HepG2 (cell line): Measurements from ENCODE around the gene IRX4. TPM values are rescaled to one million over a fixed set of nuclear protein-coding genes. Genes with fewer than 3 reads are reported as not detected.

ENCODE experiments used
- ATAC-seq: fragments of 200-7000 bp; cut with Tn5 transposase; 3 replicates; pipeline ENCODE4 v1.9.1; 2020; ENCODE audit warnings: mild to moderate bottlenecking, moderate library complexity
- BruUV-seq: library from RNA; stranded (reverse); fragments of 400-500 nt; replicated peaks from 2 replicates; lab custom pipeline; 2021; lab: Mats Ljungman, UMichigan
- CTCF ChIA-PET: fragments of 300-600 bp; formaldehyde crosslinking; extraction: SDS; loops from one replicate; lab custom pipeline; 2021; ENCODE audit warnings: low total read pairs, inconsistent platforms, low intra/inter-chr PET ratio; lab: Yijun Ruan, JAX
- POLR2A ChIA-PET: fragments of 350-600 bp; sonication (Branson Sonifier 250); formaldehyde crosslinking; loops from one replicate; lab custom pipeline; 2020; ENCODE audit warnings: antibody characterized with exemption, inconsistent platforms; lab: Yijun Ruan, JAX
- DNase-seq: peaks from one replicate; pipeline ENCODE4 v3.0.0-alpha.2; 2015; ENCODE audit warnings: low spot score
- FAIRE-seq: peaks from 3 replicates; lab custom pipeline; 2011; peaks lifted over from hg19 to GRCh38; lab: Jason Lieb, UNC
- H2AFZ ChIP-seq: one replicate; pipeline ENCODE4 v1.6.1; 2011; ENCODE audit warnings: low read length, inconsistent platforms
- H3K27ac ChIP-seq: fragments of 300-600 bp; 3 replicates; pipeline ENCODE4 v1.8.0; 2011; ENCODE audit warnings: mixed run types, mild to moderate bottlenecking, mixed read lengths, low read length, inconsistent platforms; ENCODE audit not compliant: insufficient read depth; ENCODE audit errors: extremely low read length
- H3K27me3 ChIP-seq, 2 experiments: fragments of 200-600 bp in 1 of 2; 2 replicates in 1 of 2; 3 replicates in 1 of 2; pipeline versions ENCODE4 v1.6.0 to v1.8.0; 2011; ENCODE audit warnings: low read length in 2 of 2, mild to moderate bottlenecking in 2 of 2, moderate library complexity in 2 of 2, inconsistent platforms in 1 of 2; ENCODE audit not compliant: insufficient read depth in 2 of 2, control insufficient read depth in 1 of 2
- H3K36me3 ChIP-seq, 2 experiments: fragments of 200-600 bp in 1 of 2; replicated peaks in 1 of 2; 2 replicates in 1 of 2; 3 replicates in 1 of 2; pipeline versions ENCODE4 v1.5.1 to v1.8.0; 2011; ENCODE audit warnings: low read length in 2 of 2, inconsistent platforms in 1 of 2; ENCODE audit not compliant: insufficient read depth in 2 of 2, control insufficient read depth in 1 of 2
- H3K4me1 ChIP-seq: 2 replicates; pipeline ENCODE4 v1.5.1; 2012; ENCODE audit warnings: low read length, inconsistent platforms; ENCODE audit not compliant: insufficient read depth
- H3K4me2 ChIP-seq: 2 replicates; pipeline ENCODE4 v1.6.0; 2011; ENCODE audit warnings: low read depth, low read length, inconsistent platforms
- H3K4me3 ChIP-seq, 3 experiments: fragments of 200-600 bp in 1 of 3; sonication (generic), shearing (Covaris generic) in 1 of 3; replicated peaks in 1 of 3; 2 replicates each; pipeline ENCODE4 v1.5.1; 2011 to 2016; ENCODE audit warnings: low read length in 3 of 3, inconsistent platforms in 2 of 3, low read depth in 2 of 3, mild to moderate bottlenecking in 2 of 3, control low read depth in 1 of 3, mixed read lengths in 1 of 3; ENCODE audit not compliant: insufficient read depth in 1 of 3
- H3K79me2 ChIP-seq: one replicate; pipeline ENCODE4 v1.6.1; 2011; ENCODE audit warnings: low read length, inconsistent platforms; ENCODE audit not compliant: insufficient read depth
- H3K9ac ChIP-seq: 2 replicates; pipeline ENCODE4 v1.6.0; 2011; ENCODE audit warnings: mild to moderate bottlenecking, low read depth, low read length, inconsistent platforms; ENCODE audit not compliant: insufficient read depth
- H3K9me3 ChIP-seq: 2 replicates; pipeline ENCODE4 v1.5.1; 2012; ENCODE audit warnings: mild to moderate bottlenecking, low read length
- H4K20me1 ChIP-seq: 2 replicates; pipeline ENCODE4 v1.6.0; 2011; ENCODE audit warnings: inconsistent platforms, mild to moderate bottlenecking, low read length, moderate library complexity; ENCODE audit not compliant: insufficient read depth
- MAZ ChIP-seq, 2 experiments: sonication (generic) in 1 of 2; formaldehyde crosslinking in 1 of 2; IDR thresholded peaks; 2 replicates each; pipeline versions ENCODE4 v1.5.0 to v1.6.1; 2012 to 2020; ENCODE audit warnings: low read depth in 2 of 2, mild to moderate bottlenecking in 2 of 2, borderline replicate concordance in 1 of 2, improper control_type of control experiment in 1 of 2, low read length in 1 of 2, missing genetic modification reagents in 1 of 2, moderate library complexity in 1 of 2
- NAIF1 ChIP-seq: sonication (generic); formaldehyde crosslinking; IDR thresholded peaks from 2 replicates; pipeline ENCODE4 v1.5.0; 2020; ENCODE audit warnings: mild to moderate bottlenecking, missing genetic modification reagents, borderline replicate concordance
- NFRKB ChIP-seq: fragments of 450-650 bp; IDR thresholded peaks from 2 replicates; pipeline ENCODE4 v1.6.1; 2017
- PBX2 ChIP-seq: IDR thresholded peaks from 2 replicates; pipeline ENCODE4 v1.6.1; 2016; ENCODE audit warnings: control low read depth
- RBM39 ChIP-seq: fragments of 200-400 bp; formaldehyde crosslinking; IDR thresholded peaks from one replicate; pipeline ENCODE4 v1.6.1; 2018; ENCODE audit warnings: antibody characterized with exemption, mild to moderate bottlenecking, low read depth, low read length; ENCODE audit not compliant: poor library complexity, severe bottlenecking
- REPIN1 ChIP-seq: sonication (generic); formaldehyde crosslinking; IDR thresholded peaks from 2 replicates; pipeline ENCODE4 v1.8.0; 2022; ENCODE audit warnings: missing genetic modification reagents, low read depth, mild to moderate bottlenecking, borderline replicate concordance
- UBTF ChIP-seq: sonication (generic); formaldehyde crosslinking; IDR thresholded peaks from 2 replicates; pipeline ENCODE4 v1.4.0; 2020; ENCODE audit warnings: mild to moderate bottlenecking, missing genetic modification reagents
- ZBTB39 ChIP-seq: sonication (generic); formaldehyde crosslinking; IDR thresholded peaks from 2 replicates; pipeline ENCODE4 v1.5.0; 2020; ENCODE audit warnings: missing genetic modification reagents
- ZBTB42 ChIP-seq: sonication (generic); formaldehyde crosslinking; IDR thresholded peaks from 2 replicates; pipeline ENCODE4 v1.5.0; 2020; ENCODE audit warnings: mild to moderate bottlenecking, missing genetic modification reagents
- ZNF124 ChIP-seq: sonication (generic); formaldehyde crosslinking; IDR thresholded peaks from 2 replicates; pipeline ENCODE4 v1.4.0; 2020; ENCODE audit warnings: missing genetic modification reagents
- ZNF326 ChIP-seq: sonication (generic); formaldehyde crosslinking; IDR thresholded peaks from 2 replicates; pipeline ENCODE4 v1.4.0; 2020; ENCODE audit warnings: missing genetic modification reagents, borderline replicate concordance
- ZNF331 ChIP-seq: sonication (generic); formaldehyde crosslinking; IDR thresholded peaks from 2 replicates; pipeline ENCODE4 v1.4.0; 2020; ENCODE audit warnings: missing genetic modification reagents
- ZNF564 ChIP-seq: sonication (generic); formaldehyde crosslinking; IDR thresholded peaks from 2 replicates; pipeline ENCODE4 v1.8.1; 2023; ENCODE audit warnings: mild to moderate bottlenecking, missing genetic modification reagents
- ZNF572 ChIP-seq: sonication (generic); formaldehyde crosslinking; IDR thresholded peaks from 2 replicates; pipeline ENCODE4 v1.5.1; 2020; ENCODE audit warnings: mild to moderate bottlenecking, missing genetic modification reagents
- WGBS: methylation state at CpG from one replicate; pipeline ENCODE4 v1.1.6; 2017; ENCODE audit warnings: low lambda C conversion rate; 5-methylcytosine and 5-hydroxymethylcytosine counted together
- in situ Hi-C: cut with HindIII; loops from 2 replicates; pipeline ENCODE4 v1.10.0; 2017; ENCODE audit warnings: low pct_unique_long_range_greater_than_20kb; ENCODE audit not compliant: extremely low pct_ligation_motif_present
- intact Hi-C: fragments of 100-400 bp; cut with micrococcal nuclease; formaldehyde crosslinking; loops from one replicate; pipeline ENCODE4 v1.10.0; 2022; ENCODE audit not compliant: unreplicated experiment
- polyA plus RNA-seq, 8 experiments: library from polyadenylated mRNA; depleted of rRNA in 3 of 8; stranded (reverse) in 7 of 8; unstranded in 1 of 8; fragments of >200 nt; fragmentation: Illumina TruSeq in 4 of 8; extraction: Trizol in 4 of 8; gene quantifications; 2 replicates each; pipeline versions ENCODE4 v1.2.1 to v1.2.3, GENCODE V29; 2011 to 2016; ENCODE audit warnings: low read depth in 4 of 8, missing spikeins in 1 of 8, mixed read lengths in 1 of 8; ENCODE audit not compliant: insufficient read depth in 1 of 8
- total RNA-seq, 5 experiments: library from RNA; depleted of rRNA; stranded (reverse); fragments of >200 nt; fragmentation: Illumina TruSeq; extraction: Trizol; gene quantifications; 2 replicates each; pipeline ENCODE4 v1.2.3, GENCODE V29; 2016; ENCODE audit warnings: low read depth in 1 of 5

IRX4 gene
- total and polyA plus RNA-seq, 2 of the 13 experiments (the other 11 are each of a cell fraction or from before 2014, with no cell fraction given), result not detected

GRCh38 chr5:1913578-1913977 lies 30.9 kb upstream of the IRX4 start:
- ChIA-PET CTCF (no interaction called here), POLR2A (no interaction called here)
- no peaks in the 10 kb centered on the region for H3K9me3 ChIP-seq
- no peaks in the 10 kb centered on the region for H4K20me1 ChIP-seq
- no peak for ATAC-seq
- no peak overlapping the region for H3K9ac ChIP-seq
- no peak for FAIRE-seq
- H3K4me1 ChIP-seq, result no peaks in the 10 kb centered on the region
- H3K36me3 ChIP-seq, result no peaks in the 10 kb centered on the region
- no peak for DNase-seq
- no peak for TF ChIP-seq NFRKB
- TF ChIP-seq ZNF564 (CRISPR knock-in tag), result no peak
- no peak for TF ChIP-seq MAZ (IDR thresholded peaks at IDR 0.05; ENCODE audit: borderline replicate concordance, low read depth, low read length)
- TF ChIP-seq MAZ (CRISPR knock-in tag; IDR thresholded peaks at IDR 0.05; ENCODE audit: low read depth), result no peak
- TF ChIP-seq ZBTB39 (CRISPR knock-in tag), result no peak
- no peak for TF ChIP-seq NAIF1 (CRISPR knock-in tag)
- TF ChIP-seq ZNF326, result no peak
- no peak for TF ChIP-seq UBTF
- no peak for TF ChIP-seq ZNF124 (CRISPR knock-in tag)
- no peak for TF ChIP-seq ZBTB42
- TF ChIP-seq PBX2, result no peak
- no peak for TF ChIP-seq ZNF331 (CRISPR knock-in tag)
- no peak for TF ChIP-seq RBM39
- TF ChIP-seq REPIN1 (CRISPR knock-in tag), result no peak
- no peak for TF ChIP-seq ZNF572 (CRISPR knock-in tag)
- intact Hi-C loops (no loop called here), in situ Hi-C loops (no loop called here)
- H3K4me3 ChIP-seq, result no peak overlapping the region
- 60% methylated on average over 13 of the region's 15 CpGs for WGBS
- H3K4me2 ChIP-seq, result no peak overlapping the region
- peaks cover 13 to 64% of the 10 kb centered on the region in 2 experiments for H3K27me3 ChIP-seq
- H3K27ac ChIP-seq, result no peak overlapping the region
- H3K79me2 ChIP-seq, result no peaks in the 10 kb centered on the region
- no TSS peak for BruUV-seq
- no peak overlapping the region for H2AFZ ChIP-seq
